GM18907 (cell line): ENCODE data around the gene LIN28B.
"Not testable (repeated sequence)": the region's sequence is repeated elsewhere in the genome, so short reads cannot be mapped to it uniquely, and the experiment has no call there.

Experiments
- ATAC-seq: cut with Tn5 transposase; IDR thresholded peaks from one replicate; pipeline ENCODE4 v1.9.1; 2021; ENCODE audit warnings: mild to moderate bottlenecking, moderate library complexity; ENCODE audit not compliant: unreplicated experiment

The LIN28B gene

DNA sequence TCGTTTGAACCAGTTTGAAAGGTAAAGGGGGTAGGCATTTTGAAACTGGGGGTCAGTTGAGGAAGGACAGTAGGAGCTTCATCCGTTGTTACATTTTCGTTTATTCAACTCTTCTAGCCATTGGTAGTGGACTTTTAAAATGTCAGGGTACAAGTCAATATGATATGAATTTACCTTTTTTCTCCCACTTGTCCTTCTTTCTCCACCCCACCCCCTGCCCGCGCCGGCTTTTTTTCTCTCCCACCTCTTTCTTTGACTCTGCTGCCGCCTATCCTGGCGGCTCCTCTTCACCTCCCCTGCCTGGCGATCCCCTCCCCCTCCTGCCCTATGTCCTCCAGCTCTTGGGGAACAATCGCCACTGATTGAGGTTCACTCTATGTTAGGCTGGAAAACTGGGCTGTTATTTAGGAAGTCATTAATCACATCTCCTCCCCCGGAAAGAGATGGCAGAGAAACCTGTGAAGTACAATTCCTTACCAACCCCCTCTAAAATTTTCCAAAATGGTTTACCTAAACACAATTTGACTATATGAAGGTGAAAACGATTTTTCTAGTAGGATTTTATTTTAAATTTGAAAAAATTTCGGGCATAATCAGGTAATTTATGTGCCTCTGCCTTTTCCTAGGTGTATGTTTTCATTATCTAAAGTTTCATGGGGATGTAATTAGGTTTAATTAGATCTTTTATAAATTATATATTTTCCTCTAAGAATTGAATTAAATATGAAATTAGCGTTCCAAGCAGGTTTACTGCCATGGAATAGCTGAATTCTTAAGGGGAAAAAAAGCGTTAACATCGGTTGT lies 778 bp upstream of the LIN28B start:
- ATAC-seq, result no peak

DNA sequence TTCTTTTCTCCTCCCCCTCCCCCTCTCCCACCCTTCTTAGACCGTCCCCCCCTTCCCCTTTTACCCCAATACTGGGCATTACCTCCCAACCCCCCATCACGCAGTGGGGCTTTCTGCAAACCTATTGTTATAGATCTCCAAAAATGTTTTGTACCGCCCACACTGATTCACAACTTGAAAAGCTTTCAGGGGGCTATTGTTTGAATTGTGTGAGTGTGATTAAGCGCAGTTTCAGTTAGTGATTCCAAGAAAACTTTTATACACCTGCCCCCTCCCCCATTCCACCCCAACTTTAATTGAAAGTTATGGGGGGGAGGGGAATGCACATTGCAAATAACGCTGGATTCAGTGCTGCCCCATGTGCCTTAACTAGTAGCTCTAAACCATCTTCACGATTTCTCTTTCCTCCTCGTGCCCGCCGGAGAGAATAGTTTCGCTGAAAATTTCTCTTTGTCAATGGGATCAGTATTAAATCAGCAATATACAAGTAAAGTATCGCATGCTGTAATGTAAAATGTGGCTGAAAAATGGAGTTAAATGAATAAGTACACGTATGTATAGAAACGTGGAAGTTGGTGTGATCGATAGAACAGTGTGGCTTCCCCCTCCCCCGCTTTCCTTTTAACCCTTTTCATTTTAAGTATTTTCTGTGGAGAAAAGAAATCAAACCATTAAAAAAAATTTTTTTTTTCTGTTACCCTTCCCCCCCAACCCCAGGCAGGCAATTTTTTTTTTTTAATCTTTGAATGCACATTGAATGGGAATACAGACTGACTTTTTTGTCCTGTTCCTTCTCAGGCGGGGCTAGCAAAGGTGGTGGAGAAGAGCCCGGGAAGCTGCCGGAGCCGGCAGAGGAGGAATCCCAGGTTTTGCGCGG lies 632 bp downstream of the LIN28B start:
- no peak for ATAC-seq

DNA sequence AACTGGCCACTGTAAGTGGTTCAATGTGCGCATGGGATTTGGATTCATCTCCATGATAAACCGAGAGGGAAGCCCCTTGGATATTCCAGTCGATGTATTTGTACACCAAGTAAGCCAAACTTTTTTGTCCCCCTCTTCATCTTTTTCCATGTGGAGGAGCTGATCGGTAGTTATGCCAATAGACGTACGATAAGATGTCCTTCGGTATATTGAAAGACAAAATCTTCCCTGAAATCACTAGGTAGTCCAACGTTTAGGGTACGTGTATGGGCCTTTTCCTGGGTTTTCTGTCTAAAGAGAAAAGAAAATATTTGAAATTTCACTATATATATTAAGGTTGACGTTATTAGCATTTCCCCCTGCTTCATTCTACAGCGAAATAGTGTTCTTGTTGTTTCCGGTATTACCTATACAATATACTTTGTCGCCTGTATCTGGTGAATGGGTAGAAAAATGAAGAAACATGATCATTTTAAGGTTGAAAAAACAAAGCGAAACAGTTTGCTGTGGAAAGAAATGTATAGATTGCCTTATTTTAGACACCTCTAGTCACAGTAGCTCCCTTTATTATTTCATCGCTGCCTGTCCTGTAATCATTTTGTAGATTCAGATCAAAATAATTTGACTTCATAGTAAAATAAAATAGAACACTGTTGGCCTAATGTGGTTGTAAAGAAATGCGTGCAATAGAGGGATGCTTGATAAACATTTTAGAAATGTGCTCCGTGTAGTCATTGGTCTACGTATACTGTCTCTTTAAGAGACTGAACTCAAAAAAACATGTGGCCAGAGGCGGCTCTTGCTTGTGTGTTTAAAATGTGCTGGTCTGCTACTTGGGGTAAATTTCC lies 1.5 kb downstream of the LIN28B start:
- ATAC-seq, result no peak

DNA sequence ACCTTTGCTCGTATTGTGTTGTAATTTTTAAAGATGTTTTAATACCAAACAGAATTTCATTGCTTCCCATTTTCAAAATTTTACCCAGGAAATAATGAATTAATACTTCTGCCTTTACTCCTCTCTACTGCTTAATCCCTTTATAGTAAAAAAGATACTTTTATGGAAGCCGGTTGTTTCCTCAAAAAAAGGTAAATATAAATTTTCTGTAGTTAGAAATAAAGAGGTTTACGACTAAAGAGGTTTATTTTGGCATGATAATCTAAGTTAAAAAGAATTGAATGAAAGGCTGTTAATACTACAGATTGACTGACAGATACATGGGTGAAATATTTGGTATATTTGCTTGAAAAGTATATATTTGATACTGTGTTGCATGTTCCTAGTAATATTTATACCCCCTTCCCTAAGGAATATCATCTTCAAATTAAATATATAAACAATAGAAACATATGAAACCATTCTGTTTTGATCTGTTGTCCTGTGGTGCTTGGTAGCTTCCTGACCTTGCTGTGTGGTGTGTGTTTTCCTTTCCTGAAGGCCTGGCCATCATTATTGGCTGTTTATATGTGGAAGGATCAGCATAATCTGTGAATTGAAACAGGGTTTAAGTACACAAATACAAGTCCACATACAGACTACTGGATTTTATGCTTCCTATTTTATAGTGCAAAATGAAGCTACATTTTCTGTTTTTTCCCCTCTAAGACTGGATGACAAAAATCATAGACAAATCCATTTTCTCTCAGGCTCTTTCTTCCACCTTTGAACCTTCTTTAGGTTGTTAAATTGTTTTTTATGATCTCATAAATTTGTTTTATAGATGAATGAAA lies 2.3 kb downstream of the LIN28B start:
- ATAC-seq, result no peak

DNA sequence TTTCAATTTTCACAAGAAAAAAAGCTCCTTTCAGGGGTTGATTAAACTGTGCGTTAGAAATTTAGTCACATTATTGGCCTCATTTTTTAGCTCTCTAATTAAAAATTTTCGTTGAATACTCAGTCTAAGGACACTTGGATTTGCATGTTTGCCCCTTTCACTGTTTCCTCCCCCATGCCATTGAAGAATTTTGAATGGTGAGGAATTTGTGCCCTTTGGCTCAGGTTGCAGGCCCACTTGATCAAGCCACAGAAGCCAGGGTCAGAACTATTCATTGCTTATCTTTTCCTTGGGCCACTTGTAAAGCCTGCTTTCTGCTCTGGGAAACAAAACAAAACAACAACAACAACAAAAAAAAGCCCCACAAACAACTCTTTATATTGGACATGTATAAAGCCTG lies 12.2 kb downstream of the LIN28B start:
- no peak for ATAC-seq

DNA sequence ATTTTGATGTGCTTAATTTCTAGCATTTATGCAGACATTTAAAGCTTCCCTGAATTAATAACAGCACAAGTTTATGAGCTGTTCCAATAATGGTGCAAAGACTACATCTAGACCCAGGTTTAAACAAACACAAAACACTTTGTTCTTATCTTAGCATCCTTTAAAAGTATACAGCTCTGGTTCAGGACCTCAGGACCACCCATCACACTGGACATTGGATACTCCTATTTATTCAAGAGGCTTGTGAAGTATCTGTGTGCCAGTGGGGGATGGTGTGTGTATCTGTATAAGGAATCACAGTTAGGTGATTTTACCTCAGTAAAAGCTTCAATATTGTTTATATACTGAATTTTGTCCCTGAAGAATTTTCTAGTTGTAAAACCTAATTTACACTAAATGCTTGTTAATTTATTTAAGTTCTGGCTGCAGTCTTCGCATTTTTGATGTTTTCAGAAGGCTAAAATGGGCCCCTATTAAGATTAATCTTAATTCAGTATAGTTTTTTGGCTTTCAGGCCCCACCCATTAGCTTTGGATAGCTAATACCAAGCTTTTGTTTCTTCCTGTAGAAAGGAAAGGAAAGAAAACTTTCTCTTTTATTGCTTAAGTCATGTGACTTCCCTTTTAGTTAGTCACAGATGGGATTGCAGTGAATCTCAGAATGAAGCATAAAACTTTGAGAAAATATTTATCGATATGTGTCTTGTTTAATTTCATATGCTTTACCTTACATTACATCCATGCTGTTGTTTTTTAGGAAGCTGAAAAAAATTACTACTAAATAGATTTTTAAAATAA lies 13.1 kb downstream of the LIN28B start:
- ATAC-seq, result no peak

DNA sequence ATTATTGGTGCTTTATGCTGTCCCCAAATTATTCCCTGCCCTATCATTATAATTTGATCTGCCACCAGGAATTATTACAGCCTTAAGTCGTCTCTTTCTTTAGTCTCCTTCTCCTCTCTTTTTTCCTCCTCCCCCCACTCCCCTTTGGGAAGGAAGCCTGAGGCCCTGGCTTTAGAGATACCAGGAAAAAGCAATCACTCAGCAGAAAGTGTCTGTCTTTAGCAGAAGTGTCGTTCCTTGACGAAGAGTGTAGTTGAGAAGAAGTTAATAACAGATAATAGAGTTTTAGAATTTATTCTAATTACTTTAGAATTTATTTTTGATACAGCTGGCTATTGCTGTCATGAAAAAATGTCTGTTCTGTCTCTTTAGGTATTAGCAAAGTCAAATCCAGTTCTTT lies 16.5 kb downstream of the LIN28B start:
- no peak for ATAC-seq

DNA sequence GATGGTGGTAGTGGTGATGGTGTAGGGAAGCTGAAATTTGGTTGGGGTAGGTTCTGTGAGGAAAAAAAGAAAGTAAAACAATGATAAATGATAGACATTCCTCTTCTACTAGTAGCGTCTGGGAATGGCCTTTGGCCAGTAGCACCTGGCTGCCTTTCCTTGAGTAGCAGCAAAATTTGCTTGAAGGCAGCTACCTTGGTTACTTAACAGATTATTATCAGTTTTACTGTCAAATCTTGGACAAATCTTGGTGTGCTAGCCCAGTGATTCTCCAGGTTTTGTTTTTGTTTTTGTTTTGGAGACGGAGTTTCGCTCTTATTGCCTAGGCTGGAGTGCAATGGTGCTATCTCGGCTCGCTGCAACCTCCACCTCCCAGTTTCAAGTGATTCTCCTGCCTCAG lies 26.4 kb downstream of the LIN28B start:
- no peak for ATAC-seq

DNA sequence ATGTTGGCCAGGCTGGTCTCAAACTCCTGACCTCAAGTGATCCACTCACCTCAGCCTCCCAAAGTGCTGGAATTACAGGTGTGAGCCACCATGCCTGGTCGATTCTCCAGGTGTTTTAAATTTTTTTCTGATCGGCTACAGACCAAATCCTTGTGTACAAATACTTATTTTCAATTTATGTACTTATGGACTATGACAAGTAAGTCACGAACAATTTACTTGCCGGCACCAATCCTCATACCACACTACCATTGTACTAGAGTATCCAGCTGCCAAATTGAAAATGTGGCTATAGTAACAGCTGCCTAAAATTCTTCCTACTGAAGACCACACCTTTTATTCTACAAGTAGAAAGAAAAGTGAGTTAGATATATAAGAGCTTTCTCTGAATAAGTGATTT lies 26.9 kb downstream of the LIN28B start:
- ATAC-seq, result no peak

DNA sequence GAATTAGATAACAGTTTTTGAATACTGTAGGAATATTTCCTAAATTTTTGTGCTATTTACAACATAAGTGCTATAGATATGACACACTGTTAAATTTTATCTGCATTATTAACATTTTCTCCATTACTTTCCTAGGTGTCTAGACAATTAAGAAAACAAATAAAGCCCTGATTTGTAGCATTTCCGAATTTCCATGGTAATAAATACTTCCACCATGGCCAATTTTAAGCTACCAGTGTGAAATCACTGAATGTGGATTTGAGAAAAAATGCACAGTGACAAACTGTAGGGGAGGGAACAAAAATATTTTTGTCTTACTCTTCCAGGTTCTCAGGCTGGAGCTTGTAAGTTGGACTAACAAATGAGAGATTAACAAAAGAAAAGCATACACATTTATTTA lies 27.9 kb downstream of the LIN28B start:
- ATAC-seq, result no peak

DNA sequence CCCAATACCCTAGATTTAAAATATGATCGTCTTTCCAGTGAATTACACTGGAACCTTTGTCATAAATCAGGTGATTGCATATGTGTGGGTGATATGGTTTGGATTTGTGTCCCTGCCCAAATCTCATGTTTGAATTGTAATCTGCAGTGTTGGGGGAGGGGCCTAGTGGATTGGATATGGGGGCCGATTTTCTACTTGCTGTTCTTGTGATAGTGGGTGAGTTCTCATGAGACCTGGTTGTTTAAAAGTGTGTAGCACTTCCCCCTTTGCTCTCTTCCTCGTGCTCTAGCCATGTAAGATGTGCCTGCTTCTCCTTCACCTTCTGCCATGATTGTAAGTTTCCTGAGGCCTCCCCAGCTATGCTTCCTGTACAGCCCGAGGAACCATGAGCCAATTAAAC lies 29.0 kb downstream of the LIN28B start:
- not testable (repeated sequence) for ATAC-seq

DNA sequence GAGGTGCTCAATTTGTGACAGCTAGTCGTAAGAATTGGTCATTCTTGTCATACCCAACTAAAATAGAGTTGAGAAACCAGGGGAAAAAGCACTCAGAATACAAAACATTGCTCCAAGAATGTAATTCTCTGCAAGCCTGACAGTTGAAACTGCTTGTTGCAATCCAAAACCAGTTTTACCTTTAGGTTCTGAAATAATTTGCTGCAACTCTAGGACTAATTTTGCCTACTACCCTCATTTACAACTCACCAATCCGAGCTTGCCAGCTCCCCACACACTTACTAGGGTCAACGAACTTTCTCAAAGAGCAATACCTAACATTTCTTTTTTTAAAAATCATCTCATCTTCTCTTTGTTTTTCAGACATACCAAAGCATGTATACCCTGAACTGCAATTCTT lies 29.7 kb downstream of the LIN28B start:
- ATAC-seq, result no peak

DNA sequence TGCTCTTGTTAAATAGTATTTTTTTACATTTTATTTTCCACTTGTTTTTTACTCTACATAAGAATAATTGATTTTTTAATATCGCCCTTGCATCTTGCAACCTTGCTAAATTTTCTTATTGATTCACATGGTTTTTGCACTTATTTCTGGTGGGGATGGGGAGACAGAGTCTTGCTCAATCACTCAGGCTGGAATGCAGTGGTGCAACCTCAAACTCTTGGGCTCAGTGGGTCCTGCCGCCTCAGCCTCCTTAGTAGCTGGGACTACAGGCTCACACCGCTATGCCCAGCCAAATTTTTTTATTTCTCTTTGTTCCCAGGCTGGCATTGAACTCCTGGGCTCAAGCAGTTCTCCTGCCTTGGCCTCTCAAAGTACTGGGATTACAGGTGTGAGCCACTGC lies 30.3 kb downstream of the LIN28B start:
- ATAC-seq, result no peak

DNA sequence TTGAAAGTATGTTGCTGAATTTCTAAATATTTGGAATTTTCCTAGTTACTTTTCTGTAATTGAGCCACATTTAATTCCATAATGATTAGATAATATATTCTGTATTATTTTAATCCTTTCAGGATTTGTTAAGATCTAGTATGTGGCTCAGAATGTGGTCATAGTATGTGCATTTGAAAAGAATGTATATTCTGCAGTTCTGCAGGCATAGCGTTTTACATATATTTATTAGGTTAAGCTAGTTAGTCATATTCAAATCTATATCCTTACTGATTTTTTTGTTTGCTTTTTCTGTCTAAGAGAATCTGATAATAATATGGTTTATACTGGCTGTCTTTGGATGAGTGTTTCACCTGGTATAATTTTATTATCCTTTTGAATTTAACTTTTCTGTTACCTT lies 33.2 kb downstream of the LIN28B start:
- no peak for ATAC-seq

DNA sequence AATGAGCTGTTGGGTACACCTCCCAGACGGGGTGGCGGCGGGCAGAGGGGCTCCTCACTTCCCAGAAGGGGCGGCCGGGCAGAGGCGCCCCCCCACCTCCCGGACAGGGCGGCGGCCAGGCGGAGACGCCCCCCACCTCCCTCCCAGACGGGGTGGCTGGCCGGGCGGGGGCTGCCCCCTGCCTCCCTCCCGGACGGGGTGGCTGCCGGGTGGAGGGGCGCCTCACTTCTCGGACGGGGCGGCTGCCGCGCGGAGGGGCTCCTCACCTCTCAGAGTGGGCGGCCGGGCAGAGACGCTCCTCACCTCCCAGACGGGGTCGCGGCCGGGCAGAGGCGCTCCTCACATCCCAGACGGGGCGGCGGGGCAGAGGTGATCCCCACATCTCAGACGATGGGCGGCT lies 34.2 kb downstream of the LIN28B start:
- ATAC-seq, result not testable (repeated sequence)

DNA sequence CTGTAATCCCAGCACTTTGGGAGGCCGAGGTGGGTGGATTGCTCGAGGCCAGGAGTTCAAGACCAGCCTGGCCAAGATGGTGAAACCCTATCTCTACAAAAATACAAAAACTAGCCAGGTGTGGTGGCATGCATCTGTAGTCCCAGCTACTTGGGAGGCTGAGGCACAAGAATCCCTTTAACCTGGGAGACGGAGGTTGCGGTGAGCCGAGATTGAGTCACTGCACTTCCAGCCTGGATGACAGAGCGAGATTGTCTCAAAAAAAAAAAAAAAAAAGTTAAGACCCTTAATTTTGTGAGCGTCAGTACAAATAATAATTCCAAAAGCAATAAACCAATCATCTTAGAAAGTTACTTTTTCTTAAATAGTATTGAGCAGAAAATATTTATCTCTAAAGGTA lies 36.7 kb downstream of the LIN28B start:
- ATAC-seq, result not testable (repeated sequence)

DNA sequence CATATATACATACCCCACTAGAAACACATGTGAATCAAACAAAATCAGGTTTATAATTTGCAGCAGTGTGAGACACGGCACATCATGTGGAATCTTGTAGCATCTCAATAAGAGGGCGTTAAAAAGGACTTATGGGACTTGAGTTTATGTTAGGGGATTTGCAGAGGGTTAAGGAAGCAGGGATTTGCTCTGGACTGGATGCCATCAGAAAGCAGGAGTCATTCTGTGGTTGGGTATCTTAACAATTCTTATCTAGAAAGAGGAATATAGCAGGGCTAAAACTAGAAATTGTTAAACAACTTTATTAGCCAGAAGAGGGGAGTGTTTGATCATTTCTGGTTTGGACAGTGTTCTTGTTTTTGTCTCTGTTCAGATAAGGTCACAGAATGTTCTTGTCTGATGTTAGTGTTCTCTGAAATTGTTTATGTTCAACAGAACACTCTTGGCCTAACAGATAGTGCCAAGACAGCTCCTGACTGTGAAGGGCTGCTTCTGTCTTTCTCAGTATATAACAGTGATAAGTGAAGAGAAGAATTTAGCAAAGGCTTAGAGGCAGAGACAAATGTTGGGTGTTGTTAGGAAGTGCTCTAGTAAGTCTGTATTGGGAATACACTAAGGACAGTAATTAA lies 39.2 kb downstream of the LIN28B start:
- no peak for ATAC-seq

DNA sequence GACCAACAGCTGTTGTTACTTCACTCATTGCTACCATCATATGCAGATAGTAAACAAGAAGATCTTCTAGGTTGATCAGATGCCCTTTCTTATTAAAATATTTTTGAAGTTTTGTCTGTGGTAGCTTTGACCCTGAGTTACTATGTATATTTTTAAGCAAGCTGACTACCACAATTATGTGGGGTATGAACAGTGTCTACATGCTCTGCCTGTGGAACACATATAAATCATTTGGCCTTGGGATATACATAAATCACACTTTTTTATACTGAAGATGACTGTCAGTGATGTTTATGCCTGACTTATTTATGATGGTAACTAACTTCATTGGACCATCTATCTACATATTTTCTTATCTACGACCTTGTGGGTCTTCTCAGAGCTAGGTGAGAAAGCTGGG lies 44.2 kb downstream of the LIN28B start:
- ATAC-seq, result no peak

DNA sequence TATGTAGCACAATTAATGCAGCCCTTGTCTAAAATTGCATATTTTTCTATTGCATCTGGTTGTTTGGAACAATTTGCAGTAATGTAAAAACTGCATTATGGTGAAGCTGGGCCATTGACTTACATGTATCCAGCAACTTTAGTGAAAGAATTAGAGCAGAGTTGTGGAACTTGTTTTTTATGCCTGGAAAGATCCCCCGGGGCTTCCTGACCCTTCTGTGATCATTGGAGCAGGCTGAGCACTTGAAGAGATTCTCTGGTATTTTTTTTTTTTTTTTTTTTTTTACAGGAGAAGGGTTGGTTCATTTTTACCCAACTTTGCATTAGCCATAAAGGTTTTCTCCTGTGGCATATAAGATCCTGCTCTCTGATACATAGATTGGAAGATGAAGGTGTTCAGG lies 45.0 kb downstream of the LIN28B start:
- ATAC-seq, result no peak
